Measurements from ENCODE around the gene B9D1.

B9D1 gene

GRCh38 chr17:19305256-19305655 is 57.3 kb downstream of the B9D1 start:
- Histone ChIP-seq H3K27ac (no peak overlapping the region), H3K36me3 (no peaks in the 10 kb centered on the region), H3K9me3 (ENCODE audit: severe bottlenecking) (no peaks in the 10 kb centered on the region), H3K27me3 (ENCODE audit: insufficient read depth, low read depth, severe bottlenecking) (no peaks in the 10 kb centered on the region), H3K4me3 (ENCODE audit: low read depth, low read length) (no peak overlapping the region)
- DNase-seq, result no peak
- TF ChIP-seq CTCF (IDR thresholded peaks at IDR 0.05; ENCODE audit: low read depth, low read length), result no peak

- no peaks in the 10 kb centered on the region for H3K9me3 ChIP-seq (ENCODE audit: severe bottlenecking)
- no peaks in the 10 kb centered on the region for H3K27me3 ChIP-seq (ENCODE audit: insufficient read depth, low read depth, severe bottlenecking)
- no peak overlapping the region for H3K27ac ChIP-seq
- no peak overlapping the region for H3K4me3 ChIP-seq (ENCODE audit: low read depth, low read length)
- no peaks in the 10 kb centered on the region for H3K36me3 ChIP-seq
- TF ChIP-seq CTCF (IDR thresholded peaks at IDR 0.05; ENCODE audit: low read depth, low read length), result no peak
- no peak for DNase-seq
Measured at GRCh38 chr17:19304751-19305150, 57.8 kb downstream of the B9D1 start.

GRCh38 chr17:19304209-19304608 is 58.3 kb downstream of the B9D1 start:
- H3K36me3 ChIP-seq, result no peaks in the 10 kb centered on the region
- no peaks in the 10 kb centered on the region for H3K27me3 ChIP-seq (ENCODE audit: insufficient read depth, low read depth, severe bottlenecking)
- H3K4me3 ChIP-seq (ENCODE audit: low read depth, low read length), result no peak overlapping the region
- no peak for TF ChIP-seq CTCF (IDR thresholded peaks at IDR 0.05; ENCODE audit: low read depth, low read length)
- H3K27ac ChIP-seq, result no peak overlapping the region
- no peaks in the 10 kb centered on the region for H3K9me3 ChIP-seq (ENCODE audit: severe bottlenecking)
- no peak for DNase-seq

DNA sequence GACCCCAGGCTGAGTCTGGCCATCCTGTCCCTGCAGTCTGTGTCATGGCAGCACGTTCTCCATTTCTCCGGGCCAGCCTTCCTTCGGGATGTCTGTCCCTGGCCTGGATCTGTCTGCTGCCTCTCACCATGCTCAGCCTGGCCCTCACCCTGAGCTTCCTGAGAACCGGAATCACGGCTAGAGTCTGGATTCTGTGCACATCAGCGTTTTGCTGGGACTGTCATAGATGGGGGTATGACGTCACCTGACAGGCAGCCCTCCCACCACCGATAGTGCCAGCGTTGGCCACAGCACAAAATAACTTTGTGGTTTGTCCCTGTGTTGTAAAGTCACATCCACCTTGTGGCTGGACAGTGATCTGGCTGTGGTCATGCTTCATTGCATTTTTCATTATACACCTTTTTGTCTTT is 59.2 kb downstream of the B9D1 start:
- no peak for TF ChIP-seq CTCF (IDR thresholded peaks at IDR 0.05; ENCODE audit: low read depth, low read length)
- no peaks in the 10 kb centered on the region for H3K36me3 ChIP-seq
- no peak for DNase-seq
- H3K27me3 ChIP-seq (ENCODE audit: insufficient read depth, low read depth, severe bottlenecking), result no peaks in the 10 kb centered on the region
- no peak overlapping the region for H3K27ac ChIP-seq
- H3K4me3 ChIP-seq (ENCODE audit: low read depth, low read length), result no peak overlapping the region
- H3K9me3 ChIP-seq (ENCODE audit: severe bottlenecking), result no peaks in the 10 kb centered on the region

DNA sequence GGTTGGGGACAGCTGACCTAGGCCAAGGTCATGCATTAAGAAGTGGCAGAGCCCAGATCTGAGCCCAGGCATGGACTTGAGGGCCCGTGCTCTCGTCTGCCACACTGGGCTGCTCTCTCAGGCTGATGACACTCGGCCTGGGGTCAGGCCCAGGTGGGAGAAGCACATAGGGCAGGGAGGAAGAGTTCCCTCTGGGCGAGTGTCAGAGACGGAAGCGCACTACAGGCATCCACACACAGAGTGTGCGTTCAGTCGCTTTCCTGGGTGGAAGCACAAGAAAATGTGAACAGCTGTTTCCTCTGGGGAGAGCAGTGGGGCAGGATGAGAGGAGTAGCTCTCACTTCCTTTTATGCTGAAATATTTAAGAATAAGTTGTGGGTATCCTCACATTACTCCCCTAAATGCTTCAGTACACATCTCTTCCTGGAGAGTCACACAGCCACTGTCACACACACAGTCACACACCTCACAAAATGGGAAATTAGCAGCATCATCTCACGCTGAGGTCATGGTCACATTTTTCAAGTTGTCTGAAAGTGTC is 59.7 kb downstream of the B9D1 start:
- Histone ChIP-seq H3K36me3 (no peaks in the 10 kb centered on the region), H3K4me3 (ENCODE audit: low read depth, low read length) (no peak overlapping the region), H3K27ac (no peak overlapping the region), H3K9me3 (ENCODE audit: severe bottlenecking) (no peaks in the 10 kb centered on the region), H3K27me3 (ENCODE audit: insufficient read depth, low read depth, severe bottlenecking) (no peaks in the 10 kb centered on the region)
- TF ChIP-seq CTCF (IDR thresholded peaks at IDR 0.05; ENCODE audit: low read depth, low read length), result no peak
- no peak for DNase-seq

DNA sequence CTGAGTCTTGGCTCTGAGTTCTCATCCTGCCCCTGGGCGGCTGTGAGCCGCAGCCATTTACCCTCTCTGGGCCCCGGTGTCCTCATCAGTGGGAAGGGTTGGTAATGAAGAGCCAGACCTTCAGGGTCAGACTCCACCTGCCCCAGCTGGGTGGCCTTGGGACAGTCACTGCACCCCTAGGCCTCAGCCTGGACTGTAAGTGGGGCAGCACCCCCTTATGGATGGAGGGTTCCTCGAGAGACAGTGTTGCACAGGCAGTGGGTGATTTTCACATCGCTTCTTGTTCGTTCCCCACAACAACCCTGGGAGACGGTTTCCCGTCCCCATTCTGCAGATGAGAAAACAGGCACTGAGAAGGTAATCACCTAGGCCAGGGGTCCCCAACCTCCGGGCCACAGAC is 60.5 kb downstream of the B9D1 start:
- Histone ChIP-seq H3K9me3 (ENCODE audit: severe bottlenecking) (no peaks in the 10 kb centered on the region), H3K4me3 (ENCODE audit: low read depth, low read length) (no peak overlapping the region), H3K27ac (no peak overlapping the region), H3K36me3 (no peaks in the 10 kb centered on the region), H3K27me3 (ENCODE audit: insufficient read depth, low read depth, severe bottlenecking) (no peaks in the 10 kb centered on the region)
- DNase-seq, result no peak
- no peak for TF ChIP-seq CTCF (IDR thresholded peaks at IDR 0.05; ENCODE audit: low read depth, low read length)
